Tibial nerve (tissue), 4 donors: ENCODE measurements around the gene MATN1. TPM values are rescaled to one million over a fixed set of nuclear protein-coding genes. Genes with fewer than 3 reads are reported as not detected.

Source experiments
- DNase-seq, 2 donors: peaks; one replicate each; pipeline ENCODE4 v3.0.0-alpha.2; 2019; ENCODE audit warnings: low spot score in 2 of 2
- H3K27ac ChIP-seq, 4 donors: fragments of 200-600 bp; sonication (generic) in 3 of 4; one replicate each; pipeline ENCODE4 v1.5.1; 2017 to 2019; ENCODE audit warnings: mild to moderate bottlenecking in 1 of 4
- H3K27me3 ChIP-seq, 2 donors: fragments of 200-600 bp; sonication (generic) in 1 of 2; one replicate each; pipeline versions ENCODE4 v1.5.1 to v1.6.0; 2017 to 2019
- H3K36me3 ChIP-seq, 3 donors: fragments of 200-600 bp; sonication (generic); one replicate each; pipeline ENCODE4 v1.5.1; 2018 to 2019
- H3K4me1 ChIP-seq, 4 donors: fragments of 200-600 bp; sonication (generic) in 3 of 4; one replicate each; pipeline ENCODE4 v1.5.1; 2017 to 2019
- H3K4me3 ChIP-seq, 4 donors: fragments of 200-600 bp; sonication (generic) in 3 of 4; one replicate each; pipeline ENCODE4 v1.5.1; 2017 to 2019; ENCODE audit warnings: mild to moderate bottlenecking in 1 of 4, moderate library complexity in 1 of 4
- H3K9me3 ChIP-seq, 4 donors: fragments of 200-600 bp; sonication (generic) in 3 of 4; one replicate each; pipeline ENCODE4 v1.5.1; 2017 to 2019
- CTCF ChIP-seq, 5 experiments: fragments of 200-600 bp in 3 of 5; fragments of 450-650 bp in 2 of 5; sonication (generic) in 3 of 5; IDR thresholded peaks; one replicate each; pipeline ENCODE4 v1.5.1; 2016 to 2019; ENCODE audit warnings: antibody characterized with exemption in 5 of 5, mild to moderate bottlenecking in 3 of 5, moderate library complexity in 2 of 5
- EP300 ChIP-seq, 2 donors: sonication (generic); formaldehyde crosslinking; IDR thresholded peaks; one replicate each; pipeline ENCODE4 v1.6.1; 2017; ENCODE audit warnings: antibody characterized with exemption in 2 of 2, mild to moderate bottlenecking in 1 of 2
- POLR2A ChIP-seq, 2 donors: fragments of 450-650 bp; IDR thresholded peaks; one replicate each; pipeline ENCODE4 v1.6.1; 2017; ENCODE audit warnings: antibody characterized with exemption in 2 of 2, mild to moderate bottlenecking in 2 of 2, moderate library complexity in 2 of 2
- WGBS, 2 donors: methylation state at CpG; one replicate each; pipeline ENCODE4 v1.1.5; 2018; 5-methylcytosine and 5-hydroxymethylcytosine counted together
- total RNA-seq, 4 donors: library from RNA; depleted of rRNA; stranded (reverse); fragments of >200 nt; gene quantifications; one replicate each; pipeline ENCODE4 v1.1.0, GENCODE V29; 2016

MATN1 gene
- total RNA-seq, 4 donors from 2014 or later = not detected

GRCh38 chr1:30742963-30743559, 19.7 kb upstream of the MATN1 start:
- no peak for DNase-seq
- Histone ChIP-seq H3K4me3 (no peak overlapping the region), H3K36me3 (peaks cover 0 to 5% (median 0%) of the 10 kb centered on the region in 3 donors), H3K27ac (no peak overlapping the region), H3K9me3 (no peaks in the 10 kb centered on the region), H3K4me1 (peaks cover 0 to 56% (median 8%) of the 10 kb centered on the region in 4 donors), H3K27me3 (no peaks in the 10 kb centered on the region)
- 92 to 97% methylated on average over 3 of the region's 3 CpGs for WGBS, 2 donors
- TF ChIP-seq EP300 (IDR thresholded peaks at IDR 0.05) = no peak
- no peak for TF ChIP-seq POLR2A (IDR thresholded peaks at IDR 0.05)
- TF ChIP-seq CTCF (IDR thresholded peaks at IDR 0.05) = no peak

- 78 to 92% methylated on average over 9 to 11 of the region's 11 CpGs for WGBS, 2 donors
- DNase-seq = no peak
- peaks cover 0 to 6% (median 0%) of the 10 kb centered on the region in 3 donors for H3K36me3 ChIP-seq
- H3K27ac ChIP-seq = no peak overlapping the region
- TF ChIP-seq CTCF (IDR thresholded peaks at IDR 0.05) = no peak
- TF ChIP-seq EP300 (IDR thresholded peaks at IDR 0.05) = no peak
- no peak for TF ChIP-seq POLR2A (IDR thresholded peaks at IDR 0.05)
- no peaks in the 10 kb centered on the region for H3K27me3 ChIP-seq
- no peaks in the 10 kb centered on the region for H3K9me3 ChIP-seq
- peaks cover 0 to 50% (median 5%) of the 10 kb centered on the region in 4 donors for H3K4me1 ChIP-seq
- H3K4me3 ChIP-seq = no peak overlapping the region
Observed at GRCh38 chr1:30742300-30742962, 19.0 kb upstream of the MATN1 start.

GRCh38 chr1:30741239-30741894, 18.0 kb upstream of the MATN1 start:
- no peak for TF ChIP-seq EP300 (IDR thresholded peaks at IDR 0.05)
- no peak for TF ChIP-seq CTCF (IDR thresholded peaks at IDR 0.05)
- no peak for TF ChIP-seq POLR2A (IDR thresholded peaks at IDR 0.05)
- no peak overlapping the region for H3K27ac ChIP-seq
- 56 to 71% methylated on average over 12 of the region's 12 CpGs for WGBS, 2 donors

GRCh38 chr1:30740251-30741238, 17.2 kb upstream of the MATN1 start:
- Histone ChIP-seq H3K27ac (no peak overlapping the region), H3K9me3 (no peaks in the 10 kb centered on the region), H3K4me3 (no peak overlapping the region), H3K27me3 (no peaks in the 10 kb centered on the region), H3K4me1 (peaks cover 0 to 31% (median 2%) of the 10 kb centered on the region in 4 donors), H3K36me3 (peaks cover 0 to 6% (median 3%) of the 10 kb centered on the region in 3 donors)
- 71 to 76% methylated on average over 15 of the region's 15 CpGs for WGBS, 2 donors
- TF ChIP-seq CTCF (IDR thresholded peaks at IDR 0.05) = no peak
- TF ChIP-seq EP300 (IDR thresholded peaks at IDR 0.05) = no peak
- no peak for TF ChIP-seq POLR2A (IDR thresholded peaks at IDR 0.05)
- DNase-seq = no peak

More at GRCh38 chr1:30741239-30741894, 18.0 kb upstream of the MATN1 start:
- no peak for DNase-seq
- no peak overlapping the region for H3K4me3 ChIP-seq
- no peaks in the 10 kb centered on the region for H3K9me3 ChIP-seq
- no peaks in the 10 kb centered on the region for H3K27me3 ChIP-seq
- H3K4me1 ChIP-seq = peaks cover 0 to 39% (median 5%) of the 10 kb centered on the region in 4 donors
- peaks cover 0 to 6% (median 2%) of the 10 kb centered on the region in 3 donors for H3K36me3 ChIP-seq
